Measurements from ENCODE around the gene PTPN4.

PTPN4 gene

DNA sequence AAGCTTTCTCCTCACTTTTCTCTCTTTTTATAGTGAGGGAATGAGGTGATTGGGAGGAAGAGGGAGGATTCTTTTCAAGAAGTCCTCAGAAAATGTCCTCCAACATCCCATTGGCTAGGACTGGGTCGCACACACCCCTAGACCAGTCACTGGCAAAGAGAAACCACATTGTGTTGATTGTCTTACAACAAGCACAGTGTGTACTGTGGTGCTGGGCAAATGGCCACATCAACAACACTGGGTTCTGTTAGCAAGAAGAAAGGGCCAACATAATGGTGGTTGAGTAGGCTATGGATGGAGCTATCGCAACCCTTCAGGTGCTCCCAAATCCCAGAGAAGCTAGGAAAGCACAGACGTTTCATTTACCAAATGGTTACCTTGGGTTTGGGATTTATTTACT, 18.7 kb upstream of the PTPN4 start:
- TF ChIP-seq, protein P1, sequence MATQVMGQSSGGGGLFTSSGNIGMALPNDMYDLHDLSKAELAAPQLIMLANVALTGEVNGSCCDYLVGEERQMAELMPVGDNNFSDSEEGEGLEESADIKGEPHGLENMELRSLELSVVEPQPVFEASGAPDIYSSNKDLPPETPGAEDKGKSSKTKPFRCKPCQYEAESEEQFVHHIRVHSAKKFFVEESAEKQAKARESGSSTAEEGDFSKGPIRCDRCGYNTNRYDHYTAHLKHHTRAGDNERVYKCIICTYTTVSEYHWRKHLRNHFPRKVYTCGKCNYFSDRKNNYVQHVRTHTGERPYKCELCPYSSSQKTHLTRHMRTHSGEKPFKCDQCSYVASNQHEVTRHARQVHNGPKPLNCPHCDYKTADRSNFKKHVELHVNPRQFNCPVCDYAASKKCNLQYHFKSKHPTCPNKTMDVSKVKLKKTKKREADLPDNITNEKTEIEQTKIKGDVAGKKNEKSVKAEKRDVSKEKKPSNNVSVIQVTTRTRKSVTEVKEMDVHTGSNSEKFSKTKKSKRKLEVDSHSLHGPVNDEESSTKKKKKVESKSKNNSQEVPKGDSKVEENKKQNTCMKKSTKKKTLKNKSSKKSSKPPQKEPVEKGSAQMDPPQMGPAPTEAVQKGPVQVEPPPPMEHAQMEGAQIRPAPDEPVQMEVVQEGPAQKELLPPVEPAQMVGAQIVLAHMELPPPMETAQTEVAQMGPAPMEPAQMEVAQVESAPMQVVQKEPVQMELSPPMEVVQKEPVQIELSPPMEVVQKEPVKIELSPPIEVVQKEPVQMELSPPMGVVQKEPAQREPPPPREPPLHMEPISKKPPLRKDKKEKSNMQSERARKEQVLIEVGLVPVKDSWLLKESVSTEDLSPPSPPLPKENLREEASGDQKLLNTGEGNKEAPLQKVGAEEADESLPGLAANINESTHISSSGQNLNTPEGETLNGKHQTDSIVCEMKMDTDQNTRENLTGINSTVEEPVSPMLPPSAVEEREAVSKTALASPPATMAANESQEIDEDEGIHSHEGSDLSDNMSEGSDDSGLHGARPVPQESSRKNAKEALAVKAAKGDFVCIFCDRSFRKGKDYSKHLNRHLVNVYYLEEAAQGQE (IDR thresholded peaks at IDR 0.05; ENCODE audit: insufficient replicate concordance, low read depth): no peak
- no peak for TF ChIP-seq SPI1 (IDR thresholded peaks at IDR 0.05; ENCODE audit: borderline replicate concordance, low read depth)
- TF ChIP-seq, protein P2, sequence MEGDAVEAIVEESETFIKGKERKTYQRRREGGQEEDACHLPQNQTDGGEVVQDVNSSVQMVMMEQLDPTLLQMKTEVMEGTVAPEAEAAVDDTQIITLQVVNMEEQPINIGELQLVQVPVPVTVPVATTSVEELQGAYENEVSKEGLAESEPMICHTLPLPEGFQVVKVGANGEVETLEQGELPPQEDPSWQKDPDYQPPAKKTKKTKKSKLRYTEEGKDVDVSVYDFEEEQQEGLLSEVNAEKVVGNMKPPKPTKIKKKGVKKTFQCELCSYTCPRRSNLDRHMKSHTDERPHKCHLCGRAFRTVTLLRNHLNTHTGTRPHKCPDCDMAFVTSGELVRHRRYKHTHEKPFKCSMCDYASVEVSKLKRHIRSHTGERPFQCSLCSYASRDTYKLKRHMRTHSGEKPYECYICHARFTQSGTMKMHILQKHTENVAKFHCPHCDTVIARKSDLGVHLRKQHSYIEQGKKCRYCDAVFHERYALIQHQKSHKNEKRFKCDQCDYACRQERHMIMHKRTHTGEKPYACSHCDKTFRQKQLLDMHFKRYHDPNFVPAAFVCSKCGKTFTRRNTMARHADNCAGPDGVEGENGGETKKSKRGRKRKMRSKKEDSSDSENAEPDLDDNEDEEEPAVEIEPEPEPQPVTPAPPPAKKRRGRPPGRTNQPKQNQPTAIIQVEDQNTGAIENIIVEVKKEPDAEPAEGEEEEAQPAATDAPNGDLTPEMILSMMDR (IDR thresholded peaks at IDR 0.05; ENCODE audit: insufficient read depth, low read length): no peak
- TF ChIP-seq GABPA (IDR thresholded peaks at IDR 0.05; ENCODE audit: low read depth): no peak
- TF ChIP-seq POLR2AphosphoS5 (IDR thresholded peaks at IDR 0.05; ENCODE audit: low read depth): no peak
- H3K27me3 ChIP-seq (ENCODE audit: insufficient read depth, poor library complexity, severe bottlenecking): no peaks in the 10 kb centered on the region
- DNase-seq (ENCODE audit: low read depth in 1 of 2, low spot score in 1 of 2): no peak
- no peak overlapping the region for H3K4me3 ChIP-seq (replicated peaks; ENCODE audit: insufficient read depth, low read length)
- H3K27ac ChIP-seq (replicated peaks): no peak overlapping the region

DNA sequence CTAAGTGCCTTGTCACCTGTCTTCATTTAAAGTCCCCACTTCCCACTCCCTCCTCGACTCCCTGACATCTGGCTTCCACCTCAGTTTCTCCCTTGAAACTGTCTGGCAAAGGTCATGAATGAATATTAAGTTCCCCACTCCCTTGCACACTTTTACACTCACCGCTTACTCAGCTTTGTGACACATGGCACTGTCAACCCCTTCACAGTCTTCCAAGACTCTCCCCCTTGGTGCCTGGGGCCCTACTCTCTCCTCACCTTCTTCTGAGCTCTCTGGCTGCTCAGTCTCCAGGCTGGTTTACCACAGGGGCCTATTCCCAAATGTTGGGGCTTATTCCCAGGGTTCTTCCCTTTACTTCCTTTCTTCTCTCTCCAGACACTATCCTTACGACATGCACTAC, 17.9 kb upstream of the PTPN4 start:
- H3K4me3 ChIP-seq (replicated peaks; ENCODE audit: insufficient read depth, low read length): no peak overlapping the region
- DNase-seq (ENCODE audit: low read depth in 1 of 2, low spot score in 1 of 2): no peak
- no peaks in the 10 kb centered on the region for H3K27me3 ChIP-seq (ENCODE audit: insufficient read depth, poor library complexity, severe bottlenecking)
- TF ChIP-seq SPI1 (IDR thresholded peaks at IDR 0.05; ENCODE audit: borderline replicate concordance, low read depth) (no peak), POLR2AphosphoS5 (IDR thresholded peaks at IDR 0.05; ENCODE audit: low read depth) (no peak), GABPA (IDR thresholded peaks at IDR 0.05; ENCODE audit: low read depth) (no peak)
- TF ChIP-seq, protein P2 (IDR thresholded peaks at IDR 0.05; ENCODE audit: insufficient read depth, low read length): no peak
- TF ChIP-seq, protein P1 (IDR thresholded peaks at IDR 0.05; ENCODE audit: insufficient replicate concordance, low read depth): no peak
- no peak overlapping the region for H3K27ac ChIP-seq (replicated peaks)

DNA sequence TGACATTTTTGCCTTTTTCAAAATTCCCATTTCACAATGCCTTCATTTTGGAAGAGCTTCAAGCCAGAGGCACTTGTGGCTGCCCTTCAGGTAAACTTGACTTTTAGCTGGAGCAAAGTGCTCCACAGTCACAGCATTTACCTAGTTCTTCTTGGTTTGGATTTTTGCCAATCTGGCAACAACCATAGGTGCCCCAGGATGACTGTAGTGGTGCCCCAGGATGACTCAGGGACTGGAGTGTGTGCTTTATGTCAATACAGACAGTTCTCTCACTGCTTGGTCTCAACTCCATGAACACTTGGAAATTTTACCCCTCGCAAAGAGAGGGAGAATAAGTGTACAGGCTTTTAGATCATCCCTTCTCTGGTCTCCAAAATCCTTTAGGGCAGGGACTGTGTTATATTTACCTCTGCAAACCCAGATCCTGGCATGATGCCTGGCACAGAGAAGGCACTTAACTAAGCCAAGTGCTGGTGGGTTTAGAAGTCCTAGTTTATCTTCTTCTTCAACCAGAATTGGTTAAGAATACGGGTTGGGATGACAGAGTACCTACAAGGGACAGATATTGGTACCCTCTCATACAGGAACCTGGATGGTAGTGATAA, 15.3 kb upstream of the PTPN4 start:
- H3K27ac ChIP-seq (replicated peaks): no peak overlapping the region
- H3K4me3 ChIP-seq (replicated peaks; ENCODE audit: insufficient read depth, low read length): no peak overlapping the region
- no peaks in the 10 kb centered on the region for H3K27me3 ChIP-seq (ENCODE audit: insufficient read depth, poor library complexity, severe bottlenecking)
- no peak for DNase-seq (ENCODE audit: low read depth in 1 of 2, low spot score in 1 of 2)
- no peak for TF ChIP-seq POLR2AphosphoS5 (IDR thresholded peaks at IDR 0.05; ENCODE audit: low read depth)
- TF ChIP-seq, protein P2 (IDR thresholded peaks at IDR 0.05; ENCODE audit: insufficient read depth, low read length): no peak
- TF ChIP-seq, protein P1 (IDR thresholded peaks at IDR 0.05; ENCODE audit: insufficient replicate concordance, low read depth): no peak
- TF ChIP-seq GABPA (IDR thresholded peaks at IDR 0.05; ENCODE audit: low read depth): no peak
- TF ChIP-seq SPI1 (IDR thresholded peaks at IDR 0.05; ENCODE audit: borderline replicate concordance, low read depth): no peak
